Hematopoietic multipotent progenitor cell treated with erythropoietin and hydrocortisone succinate and interleukin-3 and kit ligand, for 8 days (in vitro differentiated cells): ENCODE measurements around the gene FIP1L1.

Experiments used
- DNase-seq: peaks from one replicate; pipeline ENCODE4 v3.0.0-alpha.2; 2015

Gene FIP1L1

GRCh38 chr4:53507671-53508286, 130.3 kb downstream of the FIP1L1 start:
- DNase-seq, result no peak

DNA sequence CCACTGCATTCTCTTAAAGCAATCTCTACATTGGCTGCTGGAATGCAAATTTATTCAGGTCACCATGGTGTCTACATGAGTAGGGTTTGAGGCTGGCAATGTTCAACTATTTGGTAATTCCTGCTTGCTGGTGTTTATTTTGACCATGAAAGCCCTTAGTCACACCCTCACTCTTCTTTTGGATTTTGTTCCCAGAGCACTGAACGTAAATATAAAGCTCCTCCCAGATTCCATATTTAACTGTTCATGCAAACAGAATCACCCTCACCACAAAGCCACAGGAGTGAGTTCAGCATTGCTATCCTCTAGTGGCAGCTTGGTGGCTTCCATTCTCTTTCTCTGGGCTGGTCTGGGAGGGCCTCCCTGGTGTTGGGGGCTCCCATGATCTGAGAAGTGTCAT, 131.0 kb downstream of the FIP1L1 start:
- no peak for DNase-seq

- DNase-seq, result no peak
Observed at GRCh38 chr4:53510321-53510720, 132.9 kb downstream of the FIP1L1 start.
